Stimulated activated naive CD8-positive, alpha-beta T cell treated with anti-CD3 and anti-CD28 coated beads, Interleukin-15, Interleukin-2, amounts not matched to agents 100 U/mL and 50 U/mL, for 24 hours (primary cell): ENCODE results near the gene RBM33.
"Not testable (repeated sequence)": the region's sequence is repeated elsewhere in the genome, so short reads cannot be mapped to it uniquely, and the experiment has no call there.

Source experiments
- ATAC-seq: fragments of 150-1000 bp; cut with Tn5 transposase; one replicate; pipeline ENCODE4 v1.10.0; 2021
- DNase-seq: peaks from one replicate; pipeline ENCODE4 v3.0.0; 2021

RBM33 gene

GRCh38 chr7:155809332-155809946 lies 165.0 kb downstream of the RBM33 start:
- ATAC-seq = no peak

GRCh38 chr7:155809947-155810769 lies 165.7 kb downstream of the RBM33 start:
- DNase-seq (no peak), ATAC-seq (no peak)

More at GRCh38 chr7:155809332-155809946, 165.0 kb downstream of the RBM33 start:
- DNase-seq = no peak

GRCh38 chr7:155810770-155811559 lies 166.5 kb downstream of the RBM33 start:
- no peak for ATAC-seq
- DNase-seq = no peak

GRCh38 chr7:155811560-155811894 lies 167.1 kb downstream of the RBM33 start:
- ATAC-seq (no peak), DNase-seq (no peak)

- DNase-seq (no peak), ATAC-seq (no peak)
Measured at GRCh38 chr7:155811895-155812761, 167.7 kb downstream of the RBM33 start, which contains the start of gene SHH. Gene SHH, minus strand, starts transcription at chr7:155812463. Its CDS starts 341 bp downstream, at chr7:155812122.

- ATAC-seq (no peak), DNase-seq (no peak)
Measured at GRCh38 chr7:155813125-155813524, 168.7 kb downstream of the RBM33 start.

- no peak for ATAC-seq
- no peak for DNase-seq
Measured at GRCh38 chr7:155813546-155814315, 169.3 kb downstream of the RBM33 start.

GRCh38 chr7:155814316-155815276 lies 170.1 kb downstream of the RBM33 start:
- ATAC-seq (no peak), DNase-seq (no peak)

- DNase-seq = peak; percentile 86
- peak; percentile 79 for ATAC-seq
Measured at GRCh38 chr7:155815332-155816191, 171.1 kb downstream of the RBM33 start.

- ATAC-seq (no peak), DNase-seq (no peak)
Measured at GRCh38 chr7:155816192-155816508, 171.7 kb downstream of the RBM33 start.

DNA sequence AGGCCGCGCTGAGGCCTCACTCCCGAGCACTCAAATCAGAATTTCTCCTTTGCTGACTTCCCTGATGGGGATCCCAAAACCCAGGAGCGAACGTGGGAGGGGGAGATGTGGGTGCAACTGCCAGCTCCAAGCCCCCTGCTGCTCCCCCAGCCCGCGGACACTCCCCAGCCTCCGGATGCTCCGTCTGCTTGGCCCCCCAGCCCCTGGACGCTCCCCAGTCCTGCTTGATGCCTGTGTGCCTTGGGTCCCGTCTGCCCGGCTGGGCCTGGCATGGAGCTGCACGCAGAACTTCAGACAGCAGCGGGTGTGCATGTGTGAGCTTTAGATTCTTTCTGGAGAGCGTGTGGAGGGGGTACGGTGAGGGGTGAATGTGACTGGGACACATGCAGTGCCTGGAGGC lies 172.5 kb downstream of the RBM33 start:
- ATAC-seq (no peak), DNase-seq (no peak)

GRCh38 chr7:155817515-155817914 lies 173.1 kb downstream of the RBM33 start:
- not testable (repeated sequence) for ATAC-seq, DNase-seq

DNA sequence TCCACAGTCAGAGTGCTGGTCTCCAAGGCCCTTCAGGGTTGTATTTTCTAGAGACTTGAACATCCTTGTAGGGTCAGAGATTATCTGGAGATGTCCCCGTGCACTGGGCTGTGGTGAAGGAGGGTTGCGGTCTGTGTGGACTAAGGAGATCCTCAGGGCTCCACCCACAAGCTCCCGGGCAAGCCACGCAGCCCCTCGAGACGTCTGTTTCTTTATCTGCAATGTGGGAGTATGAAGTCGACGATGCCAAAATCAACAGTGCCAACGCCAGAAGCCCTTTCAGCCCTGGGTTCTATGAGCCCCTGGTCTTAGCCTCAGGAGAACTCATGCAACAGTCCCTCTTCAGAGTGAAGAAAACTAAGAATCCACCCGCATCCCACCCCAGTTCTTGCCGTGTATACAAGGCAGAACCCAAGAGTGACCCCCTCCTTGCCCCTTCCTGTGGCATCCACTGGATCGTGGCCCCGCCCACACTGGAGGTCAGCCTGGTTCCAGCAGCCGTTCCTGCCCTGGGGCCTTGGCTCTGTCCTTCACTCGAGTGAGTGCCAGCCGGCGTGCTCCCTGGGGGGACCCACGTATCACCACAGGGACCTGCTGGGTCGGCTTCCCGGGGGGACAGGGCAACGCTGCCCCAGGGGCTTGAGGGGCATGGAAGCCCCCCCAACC lies 173.8 kb downstream of the RBM33 start:
- ATAC-seq (no peak), DNase-seq (no peak)

- DNase-seq = no peak
Measured at GRCh38 chr7:155818820-155819168, 174.3 kb downstream of the RBM33 start.

DNA sequence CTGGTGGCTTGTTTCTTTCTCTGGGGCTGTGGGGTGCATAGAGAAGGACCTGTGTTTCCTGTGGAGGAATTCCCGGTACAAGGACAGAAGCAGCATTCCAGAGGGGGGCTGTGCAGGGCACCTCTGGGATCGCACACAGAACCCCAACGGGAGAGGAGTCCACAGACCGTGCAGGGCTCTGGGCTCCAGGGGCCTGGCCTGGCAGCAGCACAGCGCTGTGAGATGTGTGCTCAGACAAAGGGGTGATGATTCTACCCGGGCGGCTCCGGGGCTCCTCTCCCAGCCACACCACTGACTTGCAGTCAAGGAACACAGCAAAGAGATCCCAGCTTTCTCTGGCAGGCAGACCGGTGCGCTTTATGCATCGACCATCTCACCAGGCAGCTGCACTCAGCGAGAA lies 174.7 kb downstream of the RBM33 start:
- DNase-seq (no peak), ATAC-seq (no peak)

More at GRCh38 chr7:155818820-155819168, 174.3 kb downstream of the RBM33 start:
- ATAC-seq = no peak

- ATAC-seq (no peak), DNase-seq (no peak)
Measured at GRCh38 chr7:155820246-155820645, 175.8 kb downstream of the RBM33 start.

DNA sequence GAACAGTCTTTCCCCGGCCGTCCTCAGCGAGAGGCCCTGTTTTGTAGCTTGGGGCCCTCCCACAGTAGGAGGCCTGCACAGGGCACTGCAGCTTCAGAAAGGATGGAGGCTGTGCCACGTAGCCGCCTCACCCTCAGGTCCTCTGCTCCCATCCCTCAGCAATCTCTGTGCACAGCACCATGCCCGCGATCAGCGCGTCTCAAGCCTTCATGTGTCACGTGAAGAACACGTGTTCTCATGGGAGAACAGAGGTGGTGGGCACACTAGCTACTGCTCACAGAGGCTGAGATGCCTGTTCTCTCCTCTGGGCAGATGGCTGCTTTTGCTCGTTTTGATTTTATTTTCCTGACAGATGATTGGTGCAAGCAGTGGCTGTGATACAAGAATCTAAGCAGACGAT lies 176.3 kb downstream of the RBM33 start:
- ATAC-seq = peak; percentile 26
- DNase-seq = no peak

GRCh38 chr7:155821851-155822250 lies 177.4 kb downstream of the RBM33 start:
- DNase-seq = no peak

More at GRCh38 chr7:155821851-155822250, 177.4 kb downstream of the RBM33 start:
- no peak for ATAC-seq
